Cardiac muscle cell (in vitro differentiated cells and primary cell): ENCODE measurements around the gene KCNQ2. TPM values are rescaled to one million over a fixed set of nuclear protein-coding genes. Genes with fewer than 3 reads are reported as not detected.

Experiments used
- DNase-seq, 2 donors: peaks; one replicate each; pipeline versions ENCODE4 v3.0.0 to v3.0.0-alpha.2; 2010 to 2017; ENCODE audit warnings: low read depth in 1 of 2, low spot score in 1 of 2
- H3K27ac ChIP-seq: fragments of 200-600 bp; sonication (generic); 2 replicates; pipeline ENCODE4 v1.5.1; 2016
- H3K27me3 ChIP-seq: fragments of 200-600 bp; sonication (generic); 2 replicates; pipeline ENCODE4 v1.6.0; 2016; ENCODE audit warnings: control low read depth
- H3K36me3 ChIP-seq: fragments of 200-600 bp; sonication (generic); 2 replicates; pipeline ENCODE4 v1.5.1; 2016; ENCODE audit warnings: control low read depth
- H3K4me1 ChIP-seq: fragments of 200-600 bp; sonication (generic); 2 replicates; pipeline ENCODE4 v1.8.1; 2017; ENCODE audit warnings: low read depth, mild to moderate bottlenecking, mixed run types
- H3K4me3 ChIP-seq: fragments of 200-600 bp; sonication (generic); 2 replicates; pipeline ENCODE4 v1.5.1; 2016; ENCODE audit warnings: mild to moderate bottlenecking
- H3K9me3 ChIP-seq: fragments of 200-600 bp; sonication (generic); 2 replicates; pipeline ENCODE4 v1.5.1; 2017; ENCODE audit warnings: low read depth, mild to moderate bottlenecking, control low read depth
- polyA plus RNA-seq: library from polyadenylated mRNA; unstranded; fragments of >200 nt; fragmentation: Nextera tagmentation; extraction: Ambion mirVana; gene quantifications from 2 replicates; pipeline ENCODE4 v1.2.1, GENCODE V29; 2016
- total RNA-seq: library from RNA; depleted of rRNA; stranded (reverse); fragments of >200 nt; gene quantifications from 2 replicates; pipeline ENCODE4 v1.2.3, GENCODE V29; 2016
- TF ChIP-seq, protein P1 (sequence below): IDR thresholded peaks from 2 replicates; pipeline ENCODE4 v1.5.1; 2012; ENCODE audit warnings: low read depth, mild to moderate bottlenecking, low read length

The KCNQ2 gene
- total and polyA plus RNA-seq, 2 experiments from 2014 or later = 13.7 to 18.6 TPM

DNA sequence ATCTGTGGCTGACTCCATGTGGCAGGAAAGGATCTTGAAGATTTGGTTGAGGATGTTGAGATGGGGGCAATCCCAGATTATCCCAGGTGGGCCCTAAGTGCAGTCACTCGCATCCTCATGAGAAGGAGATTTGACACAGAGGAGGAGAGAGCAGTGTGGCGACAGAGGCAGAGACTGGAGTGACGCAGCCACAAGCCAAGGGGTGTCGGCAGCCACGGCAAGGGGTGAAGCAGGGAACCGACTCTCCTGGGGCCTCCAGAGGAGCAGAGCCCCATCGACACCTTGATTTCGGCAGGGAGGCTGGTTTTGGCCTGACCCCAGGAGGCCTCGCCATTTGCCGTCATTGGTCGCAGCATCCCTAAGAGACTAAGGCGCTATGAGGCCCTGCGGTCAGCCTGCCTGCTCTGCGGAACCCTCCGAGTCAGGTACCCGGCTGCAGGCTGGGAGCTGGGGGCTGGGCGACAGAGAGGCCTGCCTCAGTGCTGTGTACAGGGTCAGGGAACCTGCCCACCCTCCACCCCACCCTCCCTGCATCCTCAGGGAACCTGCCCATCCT lies 13.9 kb upstream of the KCNQ2 start:
- no peak for DNase-seq
- H3K27ac ChIP-seq = no peak overlapping the region
- H3K27me3 ChIP-seq = no peaks in the 10 kb centered on the region
- H3K36me3 ChIP-seq = peaks cover 22% of the 10 kb centered on the region
- TF ChIP-seq, protein P1, sequence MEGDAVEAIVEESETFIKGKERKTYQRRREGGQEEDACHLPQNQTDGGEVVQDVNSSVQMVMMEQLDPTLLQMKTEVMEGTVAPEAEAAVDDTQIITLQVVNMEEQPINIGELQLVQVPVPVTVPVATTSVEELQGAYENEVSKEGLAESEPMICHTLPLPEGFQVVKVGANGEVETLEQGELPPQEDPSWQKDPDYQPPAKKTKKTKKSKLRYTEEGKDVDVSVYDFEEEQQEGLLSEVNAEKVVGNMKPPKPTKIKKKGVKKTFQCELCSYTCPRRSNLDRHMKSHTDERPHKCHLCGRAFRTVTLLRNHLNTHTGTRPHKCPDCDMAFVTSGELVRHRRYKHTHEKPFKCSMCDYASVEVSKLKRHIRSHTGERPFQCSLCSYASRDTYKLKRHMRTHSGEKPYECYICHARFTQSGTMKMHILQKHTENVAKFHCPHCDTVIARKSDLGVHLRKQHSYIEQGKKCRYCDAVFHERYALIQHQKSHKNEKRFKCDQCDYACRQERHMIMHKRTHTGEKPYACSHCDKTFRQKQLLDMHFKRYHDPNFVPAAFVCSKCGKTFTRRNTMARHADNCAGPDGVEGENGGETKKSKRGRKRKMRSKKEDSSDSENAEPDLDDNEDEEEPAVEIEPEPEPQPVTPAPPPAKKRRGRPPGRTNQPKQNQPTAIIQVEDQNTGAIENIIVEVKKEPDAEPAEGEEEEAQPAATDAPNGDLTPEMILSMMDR = no peak
- no peak overlapping the region for H3K4me3 ChIP-seq
- peaks cover 3% of the 10 kb centered on the region for H3K4me1 ChIP-seq
- H3K9me3 ChIP-seq = no peaks in the 10 kb centered on the region

DNA sequence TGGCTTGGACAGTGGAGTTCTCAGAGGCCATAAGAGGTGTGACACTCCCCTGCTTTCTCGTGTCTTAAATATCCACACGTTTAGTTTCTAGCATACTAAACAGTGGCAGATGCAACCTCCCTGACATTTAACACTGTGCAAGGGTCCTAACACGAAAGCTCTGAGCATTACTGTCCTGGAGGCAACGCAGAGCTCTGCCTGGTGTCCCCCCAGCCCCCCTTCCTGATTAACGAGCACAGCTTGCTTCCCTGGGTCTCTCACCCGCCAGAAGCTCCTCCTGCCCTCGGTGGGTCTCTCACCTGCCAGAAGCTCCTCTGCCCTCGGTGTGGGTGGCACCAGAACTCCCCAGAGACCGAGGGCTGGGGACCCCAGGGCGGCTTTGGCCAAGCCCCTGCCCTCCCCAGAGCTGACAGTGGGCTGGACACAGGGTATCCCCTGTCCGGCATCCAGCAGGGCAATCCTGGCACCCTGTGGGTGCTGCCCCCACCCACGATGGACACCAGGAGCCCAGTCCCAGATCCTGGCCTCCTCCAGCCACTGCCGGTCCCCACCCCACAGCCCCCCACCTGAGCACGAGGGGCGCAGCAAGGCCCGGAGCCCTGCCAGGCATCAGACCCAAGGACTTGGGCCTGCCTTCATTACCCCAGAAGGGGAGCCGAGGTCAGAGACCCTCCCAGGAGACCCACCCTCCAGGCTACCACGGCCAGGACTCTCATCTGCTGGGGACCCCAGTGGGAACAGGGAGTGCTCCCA lies 12.4 kb upstream of the KCNQ2 start:
- H3K27ac ChIP-seq = no peak overlapping the region
- H3K9me3 ChIP-seq = no peaks in the 10 kb centered on the region
- H3K27me3 ChIP-seq = no peaks in the 10 kb centered on the region
- no peak overlapping the region for H3K4me3 ChIP-seq
- no peak for DNase-seq
- H3K36me3 ChIP-seq = peaks cover 9% of the 10 kb centered on the region
- H3K4me1 ChIP-seq = peaks cover 3% of the 10 kb centered on the region
- TF ChIP-seq, protein P1 = no peak

DNA sequence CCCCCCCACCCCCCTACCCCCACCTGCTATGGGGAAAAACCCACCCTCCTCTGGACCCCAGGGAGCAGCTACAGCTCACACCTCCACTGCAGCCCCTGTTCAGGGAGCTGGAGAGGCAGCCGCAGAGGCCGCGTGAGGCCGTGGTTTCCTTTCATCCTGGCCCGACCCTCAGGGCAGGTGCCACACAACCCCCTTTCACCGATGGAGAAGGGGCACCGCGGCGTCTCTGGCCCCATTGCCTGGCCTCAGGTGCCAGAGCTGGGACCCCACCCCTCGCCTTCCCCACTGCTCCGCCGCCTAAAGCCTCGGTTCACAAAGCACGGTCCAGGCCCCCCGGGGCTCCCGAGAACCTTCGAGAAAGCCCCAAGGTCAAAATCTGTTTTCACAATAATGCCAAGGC lies 11.8 kb upstream of the KCNQ2 start:
- H3K9me3 ChIP-seq = no peaks in the 10 kb centered on the region

DNA sequence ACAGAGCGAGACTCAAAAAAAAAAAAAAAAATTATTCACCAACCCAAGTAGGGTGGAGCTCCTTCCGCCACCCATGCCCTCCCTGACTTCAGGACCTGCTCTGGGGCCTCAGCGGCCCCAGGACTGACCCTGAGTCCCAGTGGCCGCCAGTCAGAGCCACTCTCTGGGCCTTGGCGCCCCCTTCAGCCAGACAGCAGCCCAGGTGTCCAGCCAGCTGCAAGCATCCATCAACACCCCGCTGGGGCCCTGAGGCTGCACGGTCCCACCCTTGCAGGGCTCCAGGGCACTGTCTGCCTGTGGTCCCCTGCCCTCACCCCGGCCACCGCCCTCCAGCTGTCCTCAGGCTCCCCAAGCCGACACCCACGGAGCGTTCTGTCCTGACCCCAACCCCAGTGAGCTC lies 11.4 kb upstream of the KCNQ2 start:
- TF ChIP-seq, protein P1 = no peak
- Histone ChIP-seq H3K27me3 (no peaks in the 10 kb centered on the region), H3K4me3 (no peak overlapping the region), H3K36me3 (peaks cover under 1% of the 10 kb centered on the region), H3K9me3 (no peaks in the 10 kb centered on the region), H3K4me1 (peaks cover 3% of the 10 kb centered on the region), H3K27ac (no peak overlapping the region)
- DNase-seq = peak in 1 of 2 donors; percentile 35

More for the DNA sequence above, 11.8 kb upstream of the KCNQ2 start:
- H3K27ac ChIP-seq = no peak overlapping the region
- H3K27me3 ChIP-seq = no peaks in the 10 kb centered on the region
- H3K4me1 ChIP-seq = peaks cover 3% of the 10 kb centered on the region
- no peak overlapping the region for H3K4me3 ChIP-seq
- no peak for DNase-seq
- TF ChIP-seq, protein P1 = no peak
- H3K36me3 ChIP-seq = peaks cover 4% of the 10 kb centered on the region

DNA sequence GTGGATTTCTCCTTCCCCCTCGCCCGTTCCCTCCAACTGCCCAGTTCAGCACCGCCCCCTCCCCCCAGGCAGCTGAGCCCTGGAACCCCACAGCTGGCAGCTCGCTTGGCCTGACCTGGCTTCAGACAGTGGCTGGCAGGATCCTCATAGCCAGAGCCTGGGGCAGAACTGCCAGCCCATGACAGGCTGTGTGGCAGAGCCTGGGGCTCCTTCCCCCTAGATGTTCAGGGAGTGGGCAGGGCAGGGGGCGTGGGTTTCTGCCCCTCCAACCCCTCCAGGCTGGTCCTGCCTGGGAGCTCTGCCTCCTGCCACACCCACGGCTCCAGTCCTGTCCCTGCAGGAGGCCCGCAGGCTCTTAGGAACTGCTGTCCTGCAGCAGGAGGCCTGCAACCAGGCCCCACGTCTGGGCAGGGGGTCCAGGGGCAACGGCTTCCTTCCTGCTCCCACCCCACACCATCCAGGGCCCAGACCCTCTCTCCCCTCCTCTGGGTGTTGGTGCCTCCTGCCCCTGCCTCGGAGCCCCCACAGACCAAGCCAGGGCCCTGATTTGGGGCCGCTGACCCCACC lies 9.6 kb upstream of the KCNQ2 start:
- TF ChIP-seq, protein P1 = no peak
- Histone ChIP-seq H3K27me3 (peaks cover 8% of the 10 kb centered on the region), H3K9me3 (no peaks in the 10 kb centered on the region), H3K4me3 (no peak overlapping the region), H3K36me3 (no peaks in the 10 kb centered on the region), H3K4me1 (peaks cover 3% of the 10 kb centered on the region), H3K27ac (no peak overlapping the region)
- no peak for DNase-seq
